HG02642 (cell line): ENCODE measurements around the gene EIF4G3.
"Not testable (repeated sequence)": the region's sequence is repeated elsewhere in the genome, so short reads cannot be mapped to it uniquely, and the experiment has no call there.

ENCODE experiments used
- ATAC-seq: cut with Tn5 transposase; IDR thresholded peaks from one replicate; pipeline ENCODE4 v1.9.1; 2021; ENCODE audit warnings: mild to moderate bottlenecking; ENCODE audit not compliant: unreplicated experiment, poor library complexity

EIF4G3 gene

DNA sequence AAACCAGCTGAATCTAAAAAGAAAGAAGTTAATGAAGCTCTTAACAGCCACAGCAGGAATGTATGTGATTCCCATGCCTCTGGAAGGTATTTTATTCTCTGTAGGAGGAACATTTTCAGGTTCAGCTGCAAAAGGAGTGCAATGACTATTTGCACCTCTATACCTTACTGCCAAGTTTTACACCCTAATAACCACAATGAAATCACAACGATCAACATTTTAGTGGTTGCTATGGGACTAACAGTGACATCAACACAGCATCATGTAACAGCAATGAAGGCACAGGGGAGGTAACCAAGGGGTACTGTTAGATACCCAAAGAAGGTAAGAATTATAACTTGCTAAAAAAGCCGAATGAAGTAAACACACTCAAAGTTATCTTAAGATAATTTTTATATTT lies 273.3 kb downstream of the EIF4G3 start:
- ATAC-seq = no peak

DNA sequence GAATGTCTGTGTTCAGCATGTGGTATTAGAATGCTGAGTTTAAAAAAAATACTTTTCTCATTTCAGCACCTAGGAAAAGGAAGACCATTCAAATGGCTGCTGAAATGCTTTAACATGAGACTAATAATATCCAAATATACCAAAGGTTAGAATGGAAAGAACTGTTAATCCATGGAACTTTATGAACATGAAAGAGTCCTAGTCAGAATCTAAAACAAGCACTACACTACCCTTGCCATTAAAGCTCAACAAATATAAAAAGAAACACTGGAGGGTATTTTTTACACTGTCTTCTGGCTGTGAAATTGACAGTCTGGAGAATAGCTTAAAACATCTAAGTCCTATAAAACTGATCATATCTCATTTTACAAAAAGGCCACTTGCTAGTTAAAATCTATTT lies 276.6 kb downstream of the EIF4G3 start:
- no peak for ATAC-seq

DNA sequence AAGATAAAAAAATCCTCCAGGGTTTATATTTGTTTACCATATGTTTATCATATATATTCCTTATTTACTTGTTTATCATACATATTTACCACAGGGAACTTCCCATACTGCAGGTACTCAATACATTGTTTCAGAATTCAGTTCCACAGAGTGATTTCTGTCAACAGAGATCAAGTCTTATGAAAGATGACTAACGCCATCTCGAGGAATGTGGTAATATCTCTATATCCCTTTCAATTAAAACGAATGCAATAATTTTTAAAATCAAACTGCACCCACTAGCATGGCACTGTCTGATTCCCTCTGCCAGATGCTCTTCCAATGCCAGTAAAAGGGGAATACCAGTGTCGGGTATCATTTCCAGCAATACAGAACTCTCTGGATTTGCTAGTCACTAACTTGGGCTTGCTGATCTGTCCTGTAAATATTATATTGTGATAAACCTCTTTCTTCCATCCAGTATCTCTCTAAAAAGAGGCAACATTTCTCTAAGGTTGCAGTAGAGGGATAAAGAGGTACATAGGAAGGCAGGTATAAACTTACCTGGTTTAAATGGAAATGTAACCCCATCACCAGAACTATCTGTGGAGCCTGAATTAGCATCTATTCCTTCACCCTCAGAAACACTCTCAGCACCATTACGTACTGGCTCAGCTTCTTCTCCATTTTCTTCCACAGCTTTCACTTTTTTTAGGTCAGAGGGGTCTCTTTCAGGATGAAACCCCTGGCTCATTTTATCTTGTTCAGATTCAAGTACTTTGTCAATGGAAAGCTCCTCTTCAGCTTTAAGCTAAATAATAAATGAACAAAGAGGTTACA lies 277.3 kb downstream of the EIF4G3 start:
- ATAC-seq = no peak

DNA sequence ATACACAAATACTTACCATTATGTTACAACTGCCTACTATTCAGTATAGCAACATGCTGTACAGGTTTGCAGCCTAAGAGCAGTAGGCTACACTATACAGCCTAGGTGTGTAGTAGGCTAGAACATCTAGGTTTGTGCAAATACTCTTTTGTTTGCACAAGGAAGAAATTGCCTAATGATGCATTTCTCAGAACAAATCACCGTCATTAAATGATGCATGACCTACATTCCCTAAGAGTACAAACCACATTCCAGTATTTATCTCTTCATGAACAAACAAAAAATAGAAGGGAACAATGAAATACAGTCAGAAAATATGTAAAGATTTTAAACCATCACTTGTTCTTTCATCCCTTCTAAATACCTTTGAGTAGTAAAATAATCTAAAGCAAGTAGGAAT lies 279.9 kb downstream of the EIF4G3 start:
- no peak for ATAC-seq

DNA sequence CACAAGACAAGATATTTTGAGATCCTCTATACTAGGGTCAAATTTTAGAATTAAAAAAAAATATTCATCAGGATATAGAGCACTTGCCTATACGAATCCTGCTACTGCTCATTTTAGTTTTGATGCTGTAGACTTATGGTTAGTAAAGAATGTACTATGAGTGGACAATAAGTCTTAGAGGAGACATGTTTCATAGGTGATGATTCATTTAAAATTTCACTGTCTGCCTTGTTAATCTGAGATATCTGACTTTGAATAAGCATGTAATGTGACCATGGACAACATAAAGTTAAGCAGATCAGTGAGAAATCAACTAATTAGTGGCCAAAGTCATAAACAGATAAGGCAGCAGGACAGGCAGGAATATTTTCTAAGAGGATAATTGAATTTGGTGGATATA lies 282.8 kb downstream of the EIF4G3 start:
- no peak for ATAC-seq

DNA sequence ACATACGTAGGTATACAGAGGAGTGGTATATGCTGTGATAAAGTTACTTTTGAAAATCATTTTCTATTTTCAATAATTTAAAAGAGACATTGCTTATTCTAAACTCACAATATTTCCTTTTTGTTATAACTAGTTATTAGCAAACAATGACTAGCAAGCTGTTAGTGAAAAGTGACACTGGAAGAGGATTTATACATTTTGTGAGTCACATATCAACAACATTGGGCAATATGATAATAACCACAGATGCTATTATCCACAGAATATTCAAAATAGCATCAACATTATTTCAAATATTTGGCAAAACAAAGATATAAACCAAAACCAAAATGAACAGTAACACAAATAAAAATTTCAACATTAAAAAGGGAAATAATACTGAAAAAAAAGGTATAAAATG lies 285.6 kb downstream of the EIF4G3 start:
- ATAC-seq = no peak

DNA sequence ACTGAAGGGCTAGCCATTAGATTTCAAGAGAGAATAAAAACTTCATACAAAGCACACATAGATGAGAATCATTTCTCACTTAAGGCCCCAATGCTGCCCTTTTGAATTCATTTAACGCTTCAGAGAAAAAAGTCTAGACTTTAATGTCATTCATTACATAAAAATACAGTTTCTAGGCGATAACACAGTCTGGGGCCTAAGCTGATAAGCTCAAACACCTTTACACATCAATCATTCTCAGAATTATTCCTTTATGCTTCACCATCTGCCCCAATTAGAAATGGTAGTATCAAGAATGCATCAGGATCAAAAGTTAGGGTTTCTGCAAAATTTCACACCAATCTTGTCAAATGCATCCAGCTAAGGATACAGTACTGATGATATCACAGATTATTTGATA lies 289.5 kb downstream of the EIF4G3 start:
- no peak for ATAC-seq

DNA sequence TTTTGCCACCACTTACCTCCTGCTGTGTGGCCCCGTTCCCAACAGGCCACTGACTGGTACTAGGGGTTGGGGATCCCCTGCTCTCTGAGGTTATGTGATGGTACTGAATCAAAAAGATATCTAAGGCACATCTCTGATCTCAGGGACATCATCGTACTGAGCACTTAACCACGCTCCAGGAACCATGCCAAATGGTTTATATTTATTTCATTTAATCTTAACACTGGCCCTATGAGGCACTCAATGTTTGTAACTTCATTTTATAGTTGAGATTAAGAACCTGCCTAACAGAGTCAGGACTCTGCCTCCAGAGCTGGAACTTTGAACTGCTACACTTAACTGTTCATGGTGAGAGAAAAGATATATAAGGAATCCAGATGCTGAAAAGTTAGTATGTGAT lies 291.6 kb downstream of the EIF4G3 start:
- ATAC-seq = no peak

DNA sequence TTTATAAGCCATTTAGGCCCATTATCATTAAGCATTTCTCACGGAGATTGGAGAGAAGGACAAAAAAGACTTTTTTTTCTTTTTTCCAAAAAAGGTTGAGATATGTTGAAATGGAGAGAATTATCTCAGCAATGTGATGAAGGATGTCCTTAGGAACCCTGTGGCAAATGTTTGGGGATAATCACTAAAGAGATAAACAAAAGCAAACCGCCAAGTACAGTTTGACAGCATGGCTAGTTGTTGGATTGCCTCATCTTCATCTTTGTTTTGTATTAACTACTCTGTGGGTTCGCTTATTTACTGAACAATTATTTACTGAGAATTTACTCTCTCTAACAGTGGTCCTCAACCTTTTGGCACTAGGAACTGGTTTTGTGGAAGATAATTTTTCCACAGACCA lies 292.2 kb downstream of the EIF4G3 start:
- ATAC-seq = no peak

DNA sequence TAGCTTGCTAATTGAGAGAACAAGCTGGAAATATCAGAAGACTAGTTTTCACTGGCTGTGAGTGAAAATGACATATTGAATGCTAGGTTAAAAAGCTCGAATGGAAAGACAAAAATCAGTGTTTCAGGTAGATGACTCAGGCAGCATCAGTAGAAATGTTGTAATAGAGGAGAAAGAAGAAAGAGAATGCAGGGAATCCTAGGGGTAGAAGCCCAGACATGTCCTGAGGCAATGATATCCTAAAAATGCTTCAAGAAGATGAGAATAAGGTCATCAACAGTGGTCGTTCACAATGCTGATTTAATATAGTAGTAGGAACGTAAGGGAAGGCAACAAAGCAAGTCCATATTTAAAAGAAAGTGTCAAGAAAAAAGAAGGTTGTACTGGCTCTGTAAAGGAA lies 292.9 kb downstream of the EIF4G3 start:
- ATAC-seq = no peak

DNA sequence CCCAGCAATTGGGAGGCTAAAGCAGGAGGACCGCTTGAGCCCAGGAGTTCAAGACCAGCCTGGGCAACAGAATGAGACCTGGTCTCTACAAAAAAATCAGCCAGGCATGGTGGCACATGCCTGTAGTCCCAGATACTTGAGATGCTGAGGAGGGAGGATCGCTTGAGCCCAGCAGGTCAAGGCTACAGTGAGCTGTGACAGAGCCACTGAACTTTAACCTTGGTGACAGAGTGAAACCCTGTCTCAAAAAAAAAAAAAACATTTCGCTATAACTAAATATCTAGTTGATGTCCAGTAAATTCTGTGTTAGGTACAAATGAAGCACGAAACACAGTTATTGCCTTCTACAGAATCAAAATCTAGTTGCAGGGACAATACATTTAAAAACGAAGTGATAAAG lies 293.9 kb downstream of the EIF4G3 start:
- ATAC-seq = no peak

DNA sequence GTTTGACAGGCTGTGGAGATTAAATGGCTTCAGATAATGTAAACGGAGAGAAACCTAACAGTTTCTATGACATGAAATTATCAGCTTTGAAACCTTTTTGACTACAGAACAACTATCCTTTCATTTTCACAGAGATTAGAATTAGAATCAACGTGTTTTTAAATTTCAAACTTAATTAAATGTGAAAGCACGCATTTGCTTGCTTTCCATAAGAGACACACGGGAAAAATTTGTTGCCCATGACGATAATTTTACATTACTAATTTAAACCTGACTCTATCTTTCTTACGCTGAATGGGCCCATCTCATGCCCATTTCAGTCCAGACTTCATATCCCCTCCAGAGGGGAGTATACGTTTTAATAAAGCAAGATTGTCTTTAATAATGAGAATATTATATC lies 297.9 kb downstream of the EIF4G3 start:
- no peak for ATAC-seq

DNA sequence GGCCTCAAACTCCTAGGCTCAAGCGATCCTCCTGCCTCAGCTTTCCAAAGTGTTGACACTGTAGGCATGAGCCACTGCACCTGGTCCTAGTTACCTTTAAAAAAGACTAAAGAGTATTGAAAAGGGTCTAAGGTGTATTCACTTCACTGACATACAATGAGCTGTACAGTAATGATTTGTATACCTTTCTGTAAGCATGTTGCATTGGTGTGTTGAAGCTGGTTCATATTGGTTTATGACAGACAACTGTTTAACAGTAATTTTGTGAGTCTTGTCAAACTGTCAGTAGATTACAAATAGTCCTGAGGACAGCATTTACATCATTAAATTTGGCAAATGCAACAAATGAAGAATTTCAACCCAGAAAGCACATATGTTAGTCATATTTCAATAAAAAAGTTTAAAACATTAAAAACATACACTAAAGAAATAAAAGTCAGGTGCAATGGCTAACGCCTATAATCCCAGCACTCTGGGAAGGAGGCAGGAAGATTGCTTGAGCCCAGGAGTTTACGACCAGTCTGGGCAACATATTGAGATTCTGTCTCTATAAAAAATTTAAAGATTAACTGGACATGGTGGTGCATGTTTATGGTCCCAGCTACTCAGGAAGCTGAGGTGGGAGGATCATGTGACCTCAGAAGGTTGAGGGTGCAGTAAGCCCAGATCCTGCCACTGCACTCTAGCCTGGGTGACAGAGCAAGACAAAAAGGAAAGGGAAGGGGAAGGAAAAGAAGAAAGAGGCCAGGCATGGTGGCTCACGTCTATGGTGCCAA lies 301.3 kb downstream of the EIF4G3 start:
- ATAC-seq = no peak

DNA sequence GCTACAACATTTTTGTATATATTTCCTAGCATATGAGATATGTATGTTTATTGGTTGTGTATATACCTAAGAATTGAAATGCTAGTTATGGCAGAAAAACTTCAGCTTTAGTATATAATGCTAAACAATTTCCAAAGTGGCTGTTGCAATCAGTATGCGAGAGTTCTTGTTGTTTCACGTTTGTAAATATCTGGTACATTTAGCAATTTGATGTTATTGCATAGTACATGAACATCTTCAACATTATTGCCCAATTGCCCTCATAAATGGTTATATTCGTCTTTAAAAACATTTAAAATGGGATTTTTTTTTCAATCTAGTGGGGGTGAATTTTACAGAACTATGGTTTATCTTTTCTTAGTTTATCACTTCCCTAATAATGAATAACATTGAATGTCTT lies 303.4 kb downstream of the EIF4G3 start:
- ATAC-seq = no peak

DNA sequence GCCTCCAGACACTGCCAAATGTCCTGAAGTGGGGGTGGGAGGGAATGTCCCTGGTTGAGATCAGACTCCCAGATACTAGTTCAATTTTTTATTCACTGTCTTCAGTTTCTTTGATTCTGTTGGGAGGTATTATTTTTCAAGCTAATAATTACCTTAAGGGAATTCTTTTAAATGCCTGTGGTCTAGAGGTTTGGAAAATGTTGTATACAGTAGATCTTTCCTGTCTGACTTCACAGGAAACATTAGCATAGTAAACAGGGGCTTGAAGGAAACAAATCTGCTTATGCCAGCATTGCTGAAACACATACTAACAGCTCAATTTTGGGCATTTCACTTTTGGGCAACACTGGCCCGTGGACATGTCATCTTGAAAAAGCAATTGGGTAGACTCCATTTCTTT lies 305.3 kb downstream of the EIF4G3 start:
- ATAC-seq = no peak

DNA sequence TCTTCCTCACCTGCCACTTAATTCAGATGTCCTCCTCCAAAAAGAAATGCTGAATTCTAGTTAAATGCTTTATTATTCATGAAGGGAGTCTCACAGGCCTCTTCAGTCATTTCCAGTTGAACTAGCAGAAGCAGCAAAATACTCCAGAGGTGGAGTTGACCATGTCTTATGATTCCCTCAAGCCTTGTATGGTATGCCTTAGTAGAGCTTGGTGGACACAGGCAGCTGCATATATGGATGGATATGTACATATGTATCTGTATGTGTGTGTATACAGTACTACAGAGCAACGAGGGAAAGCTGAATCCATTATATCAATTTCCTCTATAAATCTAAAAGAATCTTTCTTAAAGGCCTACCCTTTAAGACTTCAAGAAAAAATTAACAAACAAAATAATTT lies 306.0 kb downstream of the EIF4G3 start:
- ATAC-seq = no peak

DNA sequence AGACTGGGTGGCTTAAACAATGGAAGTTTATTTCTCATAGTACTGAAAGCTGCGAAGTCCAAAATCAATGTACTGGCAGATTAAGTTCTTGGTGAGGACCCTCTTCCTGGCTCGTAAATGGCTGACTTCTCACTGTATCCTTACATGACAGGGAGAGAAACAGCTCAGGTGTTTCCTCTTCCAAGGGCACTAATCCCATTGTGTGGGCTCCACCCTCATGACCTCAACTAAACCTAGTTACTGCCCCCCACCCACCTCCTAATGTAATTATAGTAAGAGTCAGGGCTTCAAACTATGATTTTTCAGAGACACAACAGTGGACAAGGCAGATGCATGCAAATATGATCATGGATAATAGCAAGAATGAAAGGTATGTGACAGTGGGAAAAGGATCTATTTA lies 308.4 kb downstream of the EIF4G3 start:
- no peak for ATAC-seq

DNA sequence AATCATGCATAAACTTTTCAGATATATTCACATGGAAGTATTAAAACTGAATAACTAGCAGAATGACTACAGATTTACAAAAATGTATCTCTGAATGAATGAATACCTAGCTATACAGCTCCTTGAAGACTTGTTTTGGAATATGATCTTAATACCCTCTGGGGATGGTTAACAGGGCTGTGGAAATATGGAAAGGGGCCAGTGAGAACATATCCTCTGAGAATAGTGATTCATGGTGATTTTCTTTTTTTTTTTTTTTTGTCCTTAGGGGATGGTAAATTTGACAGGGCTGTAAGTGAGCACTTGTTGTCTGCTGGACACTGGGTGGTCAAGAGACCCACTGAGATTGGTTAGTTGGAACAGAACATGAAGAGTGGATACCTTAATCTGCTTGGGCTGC lies 308.9 kb downstream of the EIF4G3 start:
- ATAC-seq = no peak

DNA sequence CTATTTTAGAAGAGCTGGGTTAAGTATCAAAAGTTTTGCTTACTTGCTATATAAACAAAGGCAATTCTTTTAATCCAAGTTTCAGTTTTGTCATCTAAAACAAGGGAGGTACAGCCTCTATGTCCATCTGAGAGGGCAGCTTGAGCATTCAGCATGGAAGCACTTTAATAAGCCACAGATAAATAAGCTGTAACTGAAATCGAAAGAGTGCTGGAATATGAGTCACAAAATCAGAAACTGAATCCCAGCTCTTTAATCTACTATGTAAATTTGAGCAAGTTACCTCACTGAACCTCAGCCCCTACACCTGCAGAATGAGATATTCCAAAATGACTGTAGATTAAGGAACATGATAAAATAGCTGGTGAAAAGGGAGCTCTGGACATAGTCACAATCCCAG lies 309.6 kb downstream of the EIF4G3 start:
- ATAC-seq = no peak

DNA sequence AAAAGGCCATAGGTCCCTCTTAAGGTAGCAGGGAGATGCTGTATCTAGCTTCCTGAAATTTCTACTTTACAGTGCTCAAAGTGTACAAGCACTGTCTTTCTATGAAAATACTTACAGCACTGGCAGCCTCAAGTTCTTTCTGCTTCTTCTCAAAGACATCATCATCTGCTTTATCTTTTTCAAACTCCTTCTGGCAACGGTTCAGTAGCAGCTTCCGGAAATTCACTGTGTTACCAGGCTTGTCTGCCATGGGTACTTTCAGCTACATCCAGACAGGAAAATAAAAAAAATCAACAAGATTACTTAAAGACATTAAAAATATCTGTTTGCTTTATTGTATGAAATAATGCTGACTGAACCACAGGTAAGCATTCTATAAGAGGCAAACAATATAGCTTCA lies 311.7 kb downstream of the EIF4G3 start:
- no peak for ATAC-seq

DNA sequence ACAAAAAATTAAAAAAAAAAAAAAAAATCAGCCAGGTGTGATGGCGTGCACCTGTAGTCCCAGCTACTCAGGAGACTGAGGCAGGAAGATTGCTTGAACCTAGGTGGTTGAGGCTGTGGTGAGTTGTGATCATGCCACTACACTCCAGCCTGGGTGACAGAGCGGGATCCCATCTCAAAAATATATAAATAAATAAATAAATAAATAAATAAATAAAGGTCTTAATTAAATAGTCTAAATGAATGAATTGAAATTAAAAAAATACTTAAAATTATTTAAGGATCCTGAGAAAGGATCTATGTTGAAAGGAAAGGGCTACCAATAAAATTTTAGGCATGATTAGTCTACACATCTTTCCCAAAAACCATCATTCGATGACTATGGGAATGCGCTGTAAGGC lies 322.2 kb downstream of the EIF4G3 start:
- ATAC-seq = no peak

DNA sequence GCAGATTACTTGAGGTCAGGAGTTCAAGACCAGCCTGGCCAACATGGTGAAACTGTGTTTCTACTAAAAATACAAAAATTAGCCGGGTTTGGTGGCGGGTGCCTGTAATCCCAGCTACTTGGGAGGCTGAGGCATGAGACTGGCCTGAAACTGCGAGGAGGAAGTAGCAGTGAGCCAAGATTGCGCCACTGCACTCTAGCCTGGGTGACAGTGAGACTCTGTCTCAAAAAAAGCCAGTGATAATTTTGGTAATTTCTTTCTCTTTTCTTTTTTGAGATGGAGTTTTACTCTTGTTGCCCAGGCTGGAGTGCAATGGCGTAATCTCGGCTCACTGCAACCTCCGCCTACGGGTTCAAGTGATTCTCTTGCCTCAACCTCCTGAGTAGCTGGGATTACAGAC lies 324.9 kb downstream of the EIF4G3 start:
- ATAC-seq = not testable (repeated sequence)
